HL-60 (cell line): ENCODE results near the gene DCTN4.

Experiments
- DNase-seq, 2 experiments: peaks; one replicate each; pipeline ENCODE4 v3.0.0-alpha.2; 2010 to 2020; ENCODE audit warnings: low read depth in 1 of 2, low spot score in 1 of 2
- H3K27ac ChIP-seq: fragments of 250-450 bp; sonication (Bioruptor Pico); replicated peaks from 2 replicates; pipeline ENCODE4 v1.5.1; 2020; ENCODE audit warnings: mild to moderate bottlenecking, moderate library complexity
- H3K27me3 ChIP-seq: fragments of 250-450 bp; sonication (Bioruptor Pico); 2 replicates; pipeline ENCODE4 v1.5.1; 2021; ENCODE audit warnings: mild to moderate bottlenecking, moderate library complexity; ENCODE audit not compliant: insufficient read depth, poor library complexity, severe bottlenecking
- H3K4me3 ChIP-seq: replicated peaks from 2 replicates; pipeline ENCODE4 v1.5.1; 2011; ENCODE audit warnings: mild to moderate bottlenecking, control low read depth, low read length; ENCODE audit not compliant: insufficient read depth
- CTCF ChIP-seq: IDR thresholded peaks from one replicate; pipeline ENCODE4 v1.5.1; 2011; ENCODE audit warnings: low read length, control low read depth, inconsistent platforms; ENCODE audit not compliant: insufficient read depth
- POLR2AphosphoS5 ChIP-seq: IDR thresholded peaks from 2 replicates; pipeline ENCODE4 v1.6.1; 2012; ENCODE audit warnings: low read depth
- SPI1 ChIP-seq: IDR thresholded peaks from 2 replicates; pipeline ENCODE4 v1.6.1; 2012; ENCODE audit warnings: low read depth, mild to moderate bottlenecking, borderline replicate concordance
- TF ChIP-seq, protein P1 (sequence below): IDR thresholded peaks from 2 replicates; pipeline ENCODE4 v1.6.1; 2012; ENCODE audit warnings: low read depth; ENCODE audit not compliant: insufficient replicate concordance

The DCTN4 gene

DNA sequence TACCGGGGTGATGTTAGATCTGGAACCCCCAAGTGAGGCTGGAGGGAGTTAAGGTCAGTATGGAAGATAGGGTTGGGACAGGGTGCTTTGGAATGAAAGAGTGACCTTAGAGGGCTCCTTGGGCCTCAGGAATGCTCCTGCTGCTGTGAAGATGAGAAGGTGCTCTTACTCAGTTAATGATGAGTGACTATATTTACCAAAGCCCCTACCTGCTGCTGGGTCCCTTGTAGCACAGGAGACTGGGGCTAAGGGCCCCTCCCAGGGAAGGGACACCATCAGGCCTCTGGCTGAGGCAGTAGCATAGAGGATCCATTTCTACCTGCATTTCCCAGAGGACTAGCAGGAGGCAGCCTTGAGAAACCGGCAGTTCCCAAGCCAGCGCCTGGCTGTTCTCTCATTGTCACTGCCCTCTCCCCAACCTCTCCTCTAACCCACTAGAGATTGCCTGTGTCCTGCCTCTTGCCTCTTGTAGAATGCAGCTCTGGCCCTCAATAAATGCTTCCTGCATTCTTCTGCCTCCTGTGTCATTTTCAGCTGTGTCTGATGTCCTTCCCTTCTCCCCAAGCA, 100.0 kb downstream of the DCTN4 start:
- no peak for DNase-seq
- Histone ChIP-seq H3K27me3 (no peaks in the 10 kb centered on the region), H3K4me3 (no peak overlapping the region), H3K27ac (no peak overlapping the region)
- TF ChIP-seq, protein P1, sequence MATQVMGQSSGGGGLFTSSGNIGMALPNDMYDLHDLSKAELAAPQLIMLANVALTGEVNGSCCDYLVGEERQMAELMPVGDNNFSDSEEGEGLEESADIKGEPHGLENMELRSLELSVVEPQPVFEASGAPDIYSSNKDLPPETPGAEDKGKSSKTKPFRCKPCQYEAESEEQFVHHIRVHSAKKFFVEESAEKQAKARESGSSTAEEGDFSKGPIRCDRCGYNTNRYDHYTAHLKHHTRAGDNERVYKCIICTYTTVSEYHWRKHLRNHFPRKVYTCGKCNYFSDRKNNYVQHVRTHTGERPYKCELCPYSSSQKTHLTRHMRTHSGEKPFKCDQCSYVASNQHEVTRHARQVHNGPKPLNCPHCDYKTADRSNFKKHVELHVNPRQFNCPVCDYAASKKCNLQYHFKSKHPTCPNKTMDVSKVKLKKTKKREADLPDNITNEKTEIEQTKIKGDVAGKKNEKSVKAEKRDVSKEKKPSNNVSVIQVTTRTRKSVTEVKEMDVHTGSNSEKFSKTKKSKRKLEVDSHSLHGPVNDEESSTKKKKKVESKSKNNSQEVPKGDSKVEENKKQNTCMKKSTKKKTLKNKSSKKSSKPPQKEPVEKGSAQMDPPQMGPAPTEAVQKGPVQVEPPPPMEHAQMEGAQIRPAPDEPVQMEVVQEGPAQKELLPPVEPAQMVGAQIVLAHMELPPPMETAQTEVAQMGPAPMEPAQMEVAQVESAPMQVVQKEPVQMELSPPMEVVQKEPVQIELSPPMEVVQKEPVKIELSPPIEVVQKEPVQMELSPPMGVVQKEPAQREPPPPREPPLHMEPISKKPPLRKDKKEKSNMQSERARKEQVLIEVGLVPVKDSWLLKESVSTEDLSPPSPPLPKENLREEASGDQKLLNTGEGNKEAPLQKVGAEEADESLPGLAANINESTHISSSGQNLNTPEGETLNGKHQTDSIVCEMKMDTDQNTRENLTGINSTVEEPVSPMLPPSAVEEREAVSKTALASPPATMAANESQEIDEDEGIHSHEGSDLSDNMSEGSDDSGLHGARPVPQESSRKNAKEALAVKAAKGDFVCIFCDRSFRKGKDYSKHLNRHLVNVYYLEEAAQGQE, result no peak
- TF ChIP-seq SPI1 (no peak), POLR2AphosphoS5 (no peak), CTCF (no peak)
